ENCODE measurements around the gene WNK4. TPM values are rescaled to one million over a fixed set of nuclear protein-coding genes. Genes with fewer than 3 reads are reported as not detected.

Gene WNK4
- total and polyA plus RNA-seq, 11 donors, result 1.2 TPM; not detected in 10

DNA sequence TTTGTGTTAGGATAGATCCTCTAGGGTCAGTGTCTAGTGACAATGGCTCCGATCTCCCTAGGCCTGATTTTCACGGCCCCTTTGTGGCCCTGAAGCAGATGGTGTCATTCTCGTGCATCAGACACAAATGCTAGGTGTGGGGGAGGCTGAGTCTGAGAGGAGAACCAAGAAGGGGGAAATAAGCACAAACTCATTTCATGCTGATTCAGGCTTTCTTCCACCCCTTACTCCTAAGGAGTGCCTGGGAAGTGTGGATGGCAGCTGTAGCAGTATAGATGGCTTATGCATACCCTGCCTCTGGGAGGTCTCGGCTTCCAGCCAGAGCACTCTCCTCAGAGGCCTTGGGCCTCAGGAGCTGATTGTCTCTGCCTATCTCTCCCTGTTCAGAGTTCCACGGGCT, 1.8 kb upstream of the WNK4 start:
- 92 to 96% (median 93%) methylated on average over 5 of the region's 5 CpGs for WGBS, 4 donors

DNA sequence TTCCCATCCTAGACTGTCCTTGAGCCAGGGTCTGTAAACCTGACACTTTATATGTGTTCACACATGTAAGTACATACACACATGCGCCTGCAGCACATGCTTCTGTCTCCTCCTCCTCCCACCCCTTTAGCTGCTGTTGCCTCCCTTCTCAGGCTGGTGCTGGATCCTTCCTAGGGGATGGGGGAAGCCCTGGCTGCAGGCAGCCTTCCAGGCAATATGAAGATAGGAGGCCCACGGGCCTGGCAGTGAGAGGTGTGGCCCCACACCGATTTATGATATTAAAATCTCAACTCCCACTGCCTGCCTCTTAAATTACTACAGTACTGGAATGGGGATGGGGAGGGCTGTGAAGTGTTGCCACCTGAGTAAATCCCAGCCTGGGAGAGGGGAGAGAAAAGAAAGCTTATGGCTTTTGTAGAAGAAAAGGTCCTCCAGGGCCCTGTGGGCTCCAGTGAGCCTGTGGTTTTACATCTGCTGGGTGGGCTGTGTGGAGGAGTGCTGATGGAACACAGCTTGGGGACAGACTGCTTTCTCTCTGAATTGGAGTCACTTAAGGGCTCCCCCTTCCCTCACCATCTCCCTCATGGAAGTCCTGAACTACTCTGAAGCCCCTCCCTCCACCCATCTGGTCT, 990 bp upstream of the WNK4 start:
- Histone ChIP-seq H3K27me3 (peaks cover 20 to 48% (median 40%) of the 10 kb centered on the region in 9 donors), H3K4me3 (no peak overlapping the region), H3K4me1 (peaks cover 0 to 27% (median 10%) of the 10 kb centered on the region in 12 donors), H3K9me3 (no peaks in the 10 kb centered on the region), H3K27ac (no peak overlapping the region), H3K36me3 (peaks cover 0 to 53% (median 45%) of the 10 kb centered on the region in 9 donors)
- ATAC-seq, result peak in 1 of 4 donors; percentile 6
- TF ChIP-seq, protein P1, sequence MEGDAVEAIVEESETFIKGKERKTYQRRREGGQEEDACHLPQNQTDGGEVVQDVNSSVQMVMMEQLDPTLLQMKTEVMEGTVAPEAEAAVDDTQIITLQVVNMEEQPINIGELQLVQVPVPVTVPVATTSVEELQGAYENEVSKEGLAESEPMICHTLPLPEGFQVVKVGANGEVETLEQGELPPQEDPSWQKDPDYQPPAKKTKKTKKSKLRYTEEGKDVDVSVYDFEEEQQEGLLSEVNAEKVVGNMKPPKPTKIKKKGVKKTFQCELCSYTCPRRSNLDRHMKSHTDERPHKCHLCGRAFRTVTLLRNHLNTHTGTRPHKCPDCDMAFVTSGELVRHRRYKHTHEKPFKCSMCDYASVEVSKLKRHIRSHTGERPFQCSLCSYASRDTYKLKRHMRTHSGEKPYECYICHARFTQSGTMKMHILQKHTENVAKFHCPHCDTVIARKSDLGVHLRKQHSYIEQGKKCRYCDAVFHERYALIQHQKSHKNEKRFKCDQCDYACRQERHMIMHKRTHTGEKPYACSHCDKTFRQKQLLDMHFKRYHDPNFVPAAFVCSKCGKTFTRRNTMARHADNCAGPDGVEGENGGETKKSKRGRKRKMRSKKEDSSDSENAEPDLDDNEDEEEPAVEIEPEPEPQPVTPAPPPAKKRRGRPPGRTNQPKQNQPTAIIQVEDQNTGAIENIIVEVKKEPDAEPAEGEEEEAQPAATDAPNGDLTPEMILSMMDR (IDR thresholded peaks at IDR 0.05), result no peak
- intact Hi-C loops (cut with DNase I), result loop anchor here in 1 of 10 donors (10.0 kb wide), 1 partner anchor 45 kb away; the partner anchor contains the start of gene BECN1
- DNase-seq, result no peak
- WGBS, 4 donors, result 67 to 81% (median 73%) methylated on average over 3 of the region's 3 CpGs

More for the DNA sequence above, 1.8 kb upstream of the WNK4 start:
- ATAC-seq (no peak), DNase-seq (no peak)
- no peak for TF ChIP-seq POLR2A (IDR thresholded peaks at IDR 0.05)
- TF ChIP-seq, protein P1 (IDR thresholded peaks at IDR 0.05), result no peak
- intact Hi-C loops (cut with DNase I), result loop anchor here in 1 of 10 donors (10.0 kb wide), 1 partner anchor 46 kb away; the partner anchor contains the start of gene BECN1
- Histone ChIP-seq H3K36me3 (peaks cover 0 to 53% (median 45%) of the 10 kb centered on the region in 9 donors), H3K4me1 (peaks cover 0 to 27% (median 15%) of the 10 kb centered on the region in 12 donors), H3K27ac (no peak overlapping the region), H3K9me3 (no peaks in the 10 kb centered on the region), H3K27me3 (peaks cover 15 to 40% (median 31%) of the 10 kb centered on the region in 9 donors), H3K4me3 (no peak overlapping the region)

DNA sequence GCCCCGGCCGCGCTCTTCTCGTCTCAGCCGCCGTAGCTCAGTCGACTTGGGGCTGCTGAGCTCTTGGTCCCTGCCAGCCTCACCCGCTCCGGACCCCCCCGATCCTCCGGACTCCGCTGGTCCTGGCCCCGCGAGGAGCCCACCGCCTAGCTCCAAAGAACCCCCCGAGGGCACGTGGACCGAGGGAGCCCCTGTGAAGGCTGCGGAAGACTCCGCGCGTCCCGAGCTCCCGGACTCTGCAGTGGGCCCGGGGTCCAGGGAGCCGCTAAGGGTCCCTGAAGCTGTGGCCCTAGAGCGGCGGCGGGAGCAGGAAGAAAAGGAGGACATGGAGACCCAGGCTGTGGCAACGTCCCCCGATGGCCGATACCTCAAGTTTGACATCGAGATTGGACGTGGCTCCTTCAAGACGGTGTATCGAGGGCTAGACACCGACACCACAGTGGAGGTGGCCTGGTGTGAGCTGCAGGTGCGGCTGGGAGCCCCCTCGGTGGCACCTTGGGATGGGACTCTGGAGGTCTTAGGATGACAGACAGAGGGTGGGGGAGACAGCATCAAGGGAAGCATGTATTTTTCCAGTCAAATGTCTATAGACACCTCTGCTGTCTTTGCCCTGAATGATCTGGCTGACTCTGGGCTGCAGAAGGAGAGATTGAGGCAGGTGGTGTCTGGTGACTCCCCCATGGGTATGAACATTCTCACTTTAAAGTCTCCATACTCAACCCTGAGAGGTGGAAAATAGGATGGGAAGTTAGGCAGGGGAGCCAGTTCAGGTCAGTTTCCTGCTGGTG, 635 bp downstream of the WNK4 start:
- WGBS, 4 donors, result 6 to 8% (median 7%) methylated on average over 10 to 39 of the region's 39 CpGs
- intact Hi-C loops (cut with DNase I), result no loop called here
- no peak for TF ChIP-seq POLR2A (IDR thresholded peaks at IDR 0.05)
- TF ChIP-seq, protein P1 (IDR thresholded peaks at IDR 0.05), result no peak
- no peak overlapping the region for H3K27ac ChIP-seq
- H3K27me3 ChIP-seq, result peaks cover 26 to 63% (median 54%) of the 10 kb centered on the region in 9 donors
- ATAC-seq (peak in 2 of 4 donors; percentile 15 to 18), DNase-seq (no peak)
- H3K4me3 ChIP-seq, result peak overlapping the region; percentile 16 to 53 (median 36)
- no peaks in the 10 kb centered on the region for H3K9me3 ChIP-seq
- peaks cover 0 to 37% (median 36%) of the 10 kb centered on the region in 9 donors for H3K36me3 ChIP-seq
- H3K4me1 ChIP-seq, result peaks cover 0 to 32% (median 12%) of the 10 kb centered on the region in 12 donors

DNA sequence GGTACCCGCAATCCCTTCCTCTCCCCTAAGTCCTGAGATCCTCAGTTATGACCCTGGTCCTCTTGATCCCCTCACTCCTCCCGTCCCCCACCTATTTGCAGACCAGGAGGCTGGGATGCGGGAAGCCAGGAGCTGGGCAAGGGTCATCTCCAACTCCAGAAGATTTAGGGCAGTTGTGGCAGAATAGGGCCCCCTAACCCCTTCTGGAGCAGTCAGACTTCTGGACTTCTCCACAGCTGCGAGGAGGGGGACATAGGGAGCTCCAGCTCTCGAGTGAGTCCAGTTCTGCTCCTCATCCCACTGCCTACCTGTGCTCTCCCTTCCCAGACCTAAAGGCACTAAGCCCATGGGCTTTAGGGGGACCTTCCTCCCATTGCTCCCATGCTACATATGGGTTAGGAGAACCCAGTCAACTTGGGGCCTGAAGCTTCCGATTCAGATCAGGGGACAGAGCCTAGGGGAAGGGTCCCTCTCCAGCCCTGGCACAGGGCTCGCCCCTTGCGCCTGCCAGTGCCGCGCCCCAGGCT, 1.3 kb downstream of the WNK4 start:
- no peak for DNase-seq
- no peak overlapping the region for H3K27ac ChIP-seq
- H3K36me3 ChIP-seq, result peaks cover 0 to 31% (median 29%) of the 10 kb centered on the region in 9 donors
- H3K27me3 ChIP-seq, result peaks cover 26 to 70% (median 60%) of the 10 kb centered on the region in 9 donors
- no peak overlapping the region for H3K4me3 ChIP-seq
- H3K9me3 ChIP-seq, result no peaks in the 10 kb centered on the region
- ATAC-seq, result no peak
- 31 to 58% (median 45%) methylated on average over 5 to 10 of the region's 10 CpGs for WGBS, 4 donors
- peaks cover 0 to 32% (median 12%) of the 10 kb centered on the region in 12 donors for H3K4me1 ChIP-seq
- intact Hi-C loops (cut with DNase I), result no loop called here
- no peak for TF ChIP-seq POLR2A (IDR thresholded peaks at IDR 0.05)
- TF ChIP-seq, protein P1 (IDR thresholded peaks at IDR 0.05), result no peak

Data from heart left ventricle (tissue), 16 donors.